Panc1 (cell line): ENCODE data around the gene COG2.

Experiments
- POLR2AphosphoS5 ChIP-seq: IDR thresholded peaks from 2 replicates; pipeline ENCODE4 v1.6.1; 2012; ENCODE audit warnings: mild to moderate bottlenecking, low read depth, low read length, moderate library complexity
- SIN3A ChIP-seq: IDR thresholded peaks from 2 replicates; pipeline ENCODE4 v1.6.1; 2012; ENCODE audit warnings: low read depth, mild to moderate bottlenecking, low read length, moderate library complexity, borderline replicate concordance; ENCODE audit not compliant: insufficient read depth
- TF ChIP-seq, protein P1 (sequence below): fragments of 450-650 bp; IDR thresholded peaks from 2 replicates; pipeline ENCODE4 v1.5.1; 2017; ENCODE audit warnings: mild to moderate bottlenecking
- TF ChIP-seq, protein P2 (sequence below), 2 experiments: IDR thresholded peaks; 2 replicates each; pipeline ENCODE4 v1.6.1; 2011 to 2012; ENCODE audit warnings: low read depth in 2 of 2, control low read depth in 1 of 2, low read length in 1 of 2, mild to moderate bottlenecking in 1 of 2, moderate library complexity in 1 of 2; ENCODE audit not compliant: insufficient read depth in 1 of 2

DNA sequence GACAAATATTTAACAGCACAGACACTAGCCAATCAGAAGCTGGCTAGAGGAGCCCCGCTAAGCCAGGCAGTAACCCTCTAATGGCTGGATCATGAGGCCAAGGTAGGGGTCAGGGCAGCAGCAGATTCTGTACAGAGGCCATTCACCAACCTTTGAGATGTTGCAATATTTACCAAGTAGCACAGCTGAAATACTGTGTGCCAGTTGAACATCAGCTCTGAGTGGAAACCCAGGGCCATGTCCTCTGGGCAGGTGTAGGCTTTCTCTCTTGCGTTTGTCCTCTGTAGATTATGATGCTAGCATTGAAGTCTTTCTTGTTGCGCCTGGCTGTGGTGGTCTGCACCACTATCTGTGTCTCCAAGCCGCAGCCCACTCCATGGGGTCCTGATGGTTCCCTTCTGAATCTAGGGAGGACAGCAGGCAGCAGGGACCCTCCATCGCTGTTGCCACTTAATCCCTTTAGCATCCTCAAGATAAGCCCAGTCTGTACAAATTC is 2.5 kb upstream of the COG2 start:
- TF ChIP-seq, protein P1, sequence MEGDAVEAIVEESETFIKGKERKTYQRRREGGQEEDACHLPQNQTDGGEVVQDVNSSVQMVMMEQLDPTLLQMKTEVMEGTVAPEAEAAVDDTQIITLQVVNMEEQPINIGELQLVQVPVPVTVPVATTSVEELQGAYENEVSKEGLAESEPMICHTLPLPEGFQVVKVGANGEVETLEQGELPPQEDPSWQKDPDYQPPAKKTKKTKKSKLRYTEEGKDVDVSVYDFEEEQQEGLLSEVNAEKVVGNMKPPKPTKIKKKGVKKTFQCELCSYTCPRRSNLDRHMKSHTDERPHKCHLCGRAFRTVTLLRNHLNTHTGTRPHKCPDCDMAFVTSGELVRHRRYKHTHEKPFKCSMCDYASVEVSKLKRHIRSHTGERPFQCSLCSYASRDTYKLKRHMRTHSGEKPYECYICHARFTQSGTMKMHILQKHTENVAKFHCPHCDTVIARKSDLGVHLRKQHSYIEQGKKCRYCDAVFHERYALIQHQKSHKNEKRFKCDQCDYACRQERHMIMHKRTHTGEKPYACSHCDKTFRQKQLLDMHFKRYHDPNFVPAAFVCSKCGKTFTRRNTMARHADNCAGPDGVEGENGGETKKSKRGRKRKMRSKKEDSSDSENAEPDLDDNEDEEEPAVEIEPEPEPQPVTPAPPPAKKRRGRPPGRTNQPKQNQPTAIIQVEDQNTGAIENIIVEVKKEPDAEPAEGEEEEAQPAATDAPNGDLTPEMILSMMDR: no peak
- TF ChIP-seq SIN3A (no peak), POLR2AphosphoS5 (no peak)
- TF ChIP-seq, protein P2, sequence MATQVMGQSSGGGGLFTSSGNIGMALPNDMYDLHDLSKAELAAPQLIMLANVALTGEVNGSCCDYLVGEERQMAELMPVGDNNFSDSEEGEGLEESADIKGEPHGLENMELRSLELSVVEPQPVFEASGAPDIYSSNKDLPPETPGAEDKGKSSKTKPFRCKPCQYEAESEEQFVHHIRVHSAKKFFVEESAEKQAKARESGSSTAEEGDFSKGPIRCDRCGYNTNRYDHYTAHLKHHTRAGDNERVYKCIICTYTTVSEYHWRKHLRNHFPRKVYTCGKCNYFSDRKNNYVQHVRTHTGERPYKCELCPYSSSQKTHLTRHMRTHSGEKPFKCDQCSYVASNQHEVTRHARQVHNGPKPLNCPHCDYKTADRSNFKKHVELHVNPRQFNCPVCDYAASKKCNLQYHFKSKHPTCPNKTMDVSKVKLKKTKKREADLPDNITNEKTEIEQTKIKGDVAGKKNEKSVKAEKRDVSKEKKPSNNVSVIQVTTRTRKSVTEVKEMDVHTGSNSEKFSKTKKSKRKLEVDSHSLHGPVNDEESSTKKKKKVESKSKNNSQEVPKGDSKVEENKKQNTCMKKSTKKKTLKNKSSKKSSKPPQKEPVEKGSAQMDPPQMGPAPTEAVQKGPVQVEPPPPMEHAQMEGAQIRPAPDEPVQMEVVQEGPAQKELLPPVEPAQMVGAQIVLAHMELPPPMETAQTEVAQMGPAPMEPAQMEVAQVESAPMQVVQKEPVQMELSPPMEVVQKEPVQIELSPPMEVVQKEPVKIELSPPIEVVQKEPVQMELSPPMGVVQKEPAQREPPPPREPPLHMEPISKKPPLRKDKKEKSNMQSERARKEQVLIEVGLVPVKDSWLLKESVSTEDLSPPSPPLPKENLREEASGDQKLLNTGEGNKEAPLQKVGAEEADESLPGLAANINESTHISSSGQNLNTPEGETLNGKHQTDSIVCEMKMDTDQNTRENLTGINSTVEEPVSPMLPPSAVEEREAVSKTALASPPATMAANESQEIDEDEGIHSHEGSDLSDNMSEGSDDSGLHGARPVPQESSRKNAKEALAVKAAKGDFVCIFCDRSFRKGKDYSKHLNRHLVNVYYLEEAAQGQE (IDR thresholded peaks at IDR 0.05; ENCODE audit: insufficient read depth in 1 of 2, low read depth in 2 of 2, low read length in 1 of 2): no peak
